HG03432 (cell line): ENCODE results near the gene HEATR3.
"Not testable (repeated sequence)": the region's sequence is repeated elsewhere in the genome, so short reads cannot be mapped to it uniquely, and the experiment has no call there.

Experiments
- ATAC-seq: cut with Tn5 transposase; IDR thresholded peaks from one replicate; pipeline ENCODE4 v1.9.1; 2021; ENCODE audit warnings: mild to moderate bottlenecking, moderate library complexity; ENCODE audit not compliant: unreplicated experiment

Gene HEATR3

DNA sequence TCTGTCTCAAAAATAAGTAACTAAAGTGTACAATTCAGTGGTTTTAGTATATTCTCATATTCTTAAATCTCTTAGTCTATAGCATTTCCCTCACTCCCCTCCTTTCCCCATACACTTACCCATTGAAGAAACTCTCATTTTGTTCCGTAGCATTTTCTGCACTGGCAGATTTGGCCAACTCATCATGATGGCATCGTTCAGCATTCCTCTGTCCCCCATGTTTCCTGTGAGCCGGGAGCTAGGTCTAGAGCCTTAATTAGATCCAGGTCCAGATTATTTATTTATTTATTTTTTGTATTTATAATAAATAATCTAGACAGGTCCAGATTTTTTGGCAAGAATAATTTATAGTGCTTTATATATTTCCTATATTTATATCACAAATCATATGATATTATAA, 31.0 kb downstream of the HEATR3 start:
- no peak for ATAC-seq

DNA sequence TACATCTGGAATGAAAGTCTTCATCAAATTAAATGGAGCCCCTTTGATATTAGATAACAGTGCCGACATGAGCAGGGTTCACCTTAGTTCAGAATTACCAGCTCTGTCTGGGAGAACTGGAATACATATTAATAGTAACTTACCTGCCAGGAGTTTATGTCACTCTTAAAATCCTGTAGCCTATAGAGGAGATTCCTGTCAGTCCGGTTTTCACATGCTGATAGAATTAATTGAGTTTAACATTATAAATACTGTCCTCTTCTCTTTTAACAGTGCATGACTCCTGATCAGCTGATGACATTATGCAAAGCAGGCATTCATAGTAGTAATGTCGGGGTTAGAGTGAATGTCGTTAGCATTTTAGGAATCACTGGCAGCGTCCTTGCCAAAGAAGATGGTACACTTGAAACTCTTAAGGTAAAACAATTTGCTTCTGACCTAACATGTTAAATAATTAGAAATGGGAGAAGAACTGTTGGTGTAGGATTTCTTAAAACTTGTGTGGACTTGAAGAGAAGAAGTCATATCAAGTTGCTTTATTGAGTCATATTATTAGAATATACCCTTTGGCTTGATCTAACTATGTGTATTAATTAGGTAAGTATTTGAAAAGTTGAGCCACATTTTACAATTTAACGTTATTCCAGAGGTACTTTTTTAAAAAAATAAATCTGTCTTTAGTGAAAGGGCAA, 34.3 kb downstream of the HEATR3 start:
- no peak for ATAC-seq

GRCh38 chr16:50102051-50102746, 36.4 kb downstream of the HEATR3 start:
- ATAC-seq, result peak; percentile 72

- ATAC-seq, result no peak
These were observed 38.0 kb downstream of the HEATR3 start for GRCh38 chr16:50103764-50104163.

GRCh38 chr16:50114357-50115129, 48.8 kb downstream of the HEATR3 start:
- no peak for ATAC-seq

- peak; percentile 5 for ATAC-seq
These were observed 54.9 kb downstream of the HEATR3 start for GRCh38 chr16:50120711-50121110.

GRCh38 chr16:50121278-50121677, 55.5 kb downstream of the HEATR3 start:
- peak; percentile 69 for ATAC-seq

DNA sequence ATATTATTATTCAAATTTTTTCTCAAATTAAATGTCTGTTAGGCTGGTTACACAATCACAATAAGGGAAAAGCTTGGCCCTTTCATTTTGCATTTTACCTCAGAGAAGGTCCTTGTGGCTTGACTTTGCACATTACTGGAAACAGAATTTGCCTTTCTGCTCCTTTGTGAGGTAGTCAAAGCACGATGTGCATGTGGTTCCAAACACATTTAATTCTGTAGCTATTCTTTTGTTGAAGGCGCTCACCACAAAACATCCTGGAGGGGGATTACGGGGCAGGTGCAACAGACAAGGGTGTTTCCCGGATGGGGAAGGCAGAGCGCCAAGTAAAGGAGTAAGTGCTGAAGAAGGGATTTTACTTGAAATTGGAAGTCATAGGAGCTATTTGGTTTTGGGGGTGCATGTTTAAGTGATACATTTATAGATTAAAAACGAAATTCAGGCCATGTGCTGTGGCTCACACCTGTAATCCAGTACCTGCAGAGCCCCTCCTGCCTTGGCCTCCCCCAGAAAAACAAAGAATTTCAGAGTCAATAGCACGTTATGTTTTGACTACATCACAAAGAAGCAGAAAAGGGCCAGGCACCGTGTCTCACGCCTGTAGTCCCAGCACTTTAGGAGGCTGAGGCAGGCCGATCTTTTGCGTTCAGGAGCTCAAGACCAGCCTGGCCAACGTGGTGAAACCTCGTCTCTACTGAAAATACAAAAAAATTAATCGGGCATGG, 56.1 kb downstream of the HEATR3 start:
- peak; percentile 55 for ATAC-seq

DNA sequence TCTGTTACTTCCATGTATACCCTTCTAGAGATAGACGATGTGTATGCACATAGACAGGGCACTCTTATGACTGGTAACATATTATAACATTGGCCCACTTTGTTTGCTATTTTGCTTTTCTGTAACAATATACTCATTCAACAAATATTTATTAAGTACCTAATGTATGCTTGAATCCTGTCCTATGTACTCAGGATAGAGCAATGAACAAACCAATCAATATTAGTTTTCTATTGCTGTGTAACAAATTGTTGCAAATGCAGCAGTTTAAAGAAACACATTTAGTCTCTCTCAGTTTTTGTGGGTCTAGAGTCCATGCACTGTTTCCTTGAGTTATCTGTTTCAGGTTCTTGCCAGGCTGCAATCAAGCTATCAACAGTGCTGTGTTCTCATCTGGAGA, 57.6 kb downstream of the HEATR3 start:
- ATAC-seq, result no peak

DNA sequence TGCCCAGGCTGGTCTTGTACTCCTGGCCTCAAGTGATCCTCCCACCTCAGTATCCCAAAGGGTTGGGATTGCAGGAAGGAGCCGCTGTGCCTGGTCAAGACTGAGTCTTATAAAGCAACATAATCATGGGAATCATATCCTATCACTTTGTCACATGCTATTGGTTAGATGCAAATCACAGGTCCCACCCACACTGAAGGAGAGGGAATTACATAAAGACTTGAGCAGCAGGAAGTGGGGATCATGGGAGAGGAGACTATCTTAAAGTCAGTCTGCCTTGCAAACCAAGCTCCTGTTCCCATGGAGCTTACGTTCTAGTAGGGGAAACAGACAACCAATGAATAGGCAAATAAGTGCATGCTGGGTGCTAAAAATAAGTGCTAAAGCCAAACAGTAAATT, 59.0 kb downstream of the HEATR3 start:
- no peak for ATAC-seq

DNA sequence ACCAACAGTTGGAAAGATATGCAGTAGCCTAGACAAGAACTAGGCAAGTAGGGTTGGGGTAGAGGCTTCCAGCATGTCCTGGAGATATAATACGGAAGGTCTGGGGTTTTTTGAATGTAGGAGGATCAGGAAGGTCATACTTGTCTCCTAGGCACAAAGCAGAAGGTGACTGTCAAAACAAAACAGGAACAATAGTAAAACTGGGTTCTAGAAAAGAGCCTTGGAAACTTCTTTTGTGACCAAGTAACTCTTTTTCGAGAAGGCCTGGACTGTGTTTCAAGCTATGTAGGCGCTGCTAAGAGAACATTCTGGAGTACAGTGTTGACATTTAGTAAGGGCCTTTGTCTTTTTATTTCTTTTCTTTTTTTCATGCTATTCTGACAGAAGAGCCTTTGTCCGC, 60.4 kb downstream of the HEATR3 start:
- no peak for ATAC-seq

GRCh38 chr16:50132571-50132970, 66.8 kb downstream of the HEATR3 start:
- not testable (repeated sequence) for ATAC-seq

- ATAC-seq, result no peak
These were observed 67.4 kb downstream of the HEATR3 start for GRCh38 chr16:50133214-50133613.

DNA sequence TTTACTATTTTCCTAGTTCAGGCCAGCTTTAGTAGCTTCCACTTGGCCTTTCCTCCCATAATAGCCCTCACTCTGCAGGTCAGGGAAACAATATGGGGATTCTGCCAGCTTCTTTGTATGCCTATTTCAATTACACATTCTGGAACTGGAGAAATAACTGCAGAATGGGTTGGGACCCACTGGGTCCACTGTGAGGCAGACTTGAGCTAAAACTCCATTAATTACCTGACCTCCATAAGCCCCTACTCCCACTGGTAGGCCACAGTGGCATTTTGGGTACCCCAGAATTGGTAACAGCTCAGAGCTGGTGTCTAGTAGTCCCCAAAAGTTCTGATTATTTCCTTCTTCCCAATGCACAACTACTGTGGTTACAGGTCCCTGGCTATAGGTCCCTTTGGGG, 70.6 kb downstream of the HEATR3 start:
- ATAC-seq, result no peak

DNA sequence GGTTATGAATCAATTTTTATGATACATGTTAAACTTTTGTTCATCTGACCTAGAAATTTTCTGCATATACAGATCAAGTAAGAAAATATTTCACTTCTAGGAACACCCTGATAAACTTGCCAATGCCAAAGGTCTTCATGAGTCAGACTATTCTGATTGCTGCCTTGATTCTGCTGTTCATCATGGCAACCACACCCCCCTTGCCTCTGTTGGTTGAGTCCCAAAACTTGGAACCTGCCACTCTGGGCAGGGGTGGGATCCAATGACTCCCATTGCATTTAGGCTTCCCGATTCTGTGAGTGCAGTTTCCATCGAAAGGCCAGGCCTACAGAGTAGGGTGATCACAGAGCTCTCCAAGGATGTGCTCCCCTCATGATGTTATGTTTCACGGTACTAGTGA, 71.5 kb downstream of the HEATR3 start:
- no peak for ATAC-seq

DNA sequence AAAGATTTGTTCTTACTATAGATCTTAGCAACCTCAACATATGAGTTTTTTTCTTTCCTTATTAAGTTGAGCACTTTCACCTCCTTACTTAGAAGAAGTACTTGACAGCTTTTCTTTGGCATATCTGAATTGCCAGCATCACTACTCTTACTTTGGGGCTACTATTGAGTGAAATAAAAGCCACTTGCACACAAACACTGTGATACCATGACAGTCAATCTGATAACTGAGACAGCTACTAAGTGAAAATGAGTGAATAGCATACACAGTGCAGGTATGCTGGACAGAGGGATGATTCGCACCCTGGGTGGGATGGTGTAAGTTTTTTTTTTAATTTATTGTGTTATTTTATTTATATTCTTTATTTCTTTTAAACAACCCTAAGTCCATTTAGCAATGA, 73.8 kb downstream of the HEATR3 start:
- no peak for ATAC-seq

DNA sequence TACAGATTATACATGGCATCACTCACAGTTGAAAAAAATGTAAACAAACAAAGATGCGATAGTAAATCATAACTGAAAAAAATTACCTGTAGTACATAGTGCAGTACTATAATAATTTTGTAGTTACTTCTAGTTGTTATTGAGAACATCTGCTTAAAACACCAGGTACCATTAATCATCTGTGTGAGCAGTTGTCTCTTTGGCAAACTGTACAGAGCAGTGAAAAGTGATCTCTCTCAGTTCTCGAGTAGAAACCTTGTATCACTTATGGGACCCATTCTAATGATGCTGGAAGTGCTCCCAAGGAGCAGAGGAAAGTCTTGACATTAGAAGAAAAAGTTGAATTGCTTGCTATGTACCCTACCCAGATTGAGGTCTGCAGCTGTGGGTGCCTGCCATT, 78.4 kb downstream of the HEATR3 start:
- no peak for ATAC-seq

DNA sequence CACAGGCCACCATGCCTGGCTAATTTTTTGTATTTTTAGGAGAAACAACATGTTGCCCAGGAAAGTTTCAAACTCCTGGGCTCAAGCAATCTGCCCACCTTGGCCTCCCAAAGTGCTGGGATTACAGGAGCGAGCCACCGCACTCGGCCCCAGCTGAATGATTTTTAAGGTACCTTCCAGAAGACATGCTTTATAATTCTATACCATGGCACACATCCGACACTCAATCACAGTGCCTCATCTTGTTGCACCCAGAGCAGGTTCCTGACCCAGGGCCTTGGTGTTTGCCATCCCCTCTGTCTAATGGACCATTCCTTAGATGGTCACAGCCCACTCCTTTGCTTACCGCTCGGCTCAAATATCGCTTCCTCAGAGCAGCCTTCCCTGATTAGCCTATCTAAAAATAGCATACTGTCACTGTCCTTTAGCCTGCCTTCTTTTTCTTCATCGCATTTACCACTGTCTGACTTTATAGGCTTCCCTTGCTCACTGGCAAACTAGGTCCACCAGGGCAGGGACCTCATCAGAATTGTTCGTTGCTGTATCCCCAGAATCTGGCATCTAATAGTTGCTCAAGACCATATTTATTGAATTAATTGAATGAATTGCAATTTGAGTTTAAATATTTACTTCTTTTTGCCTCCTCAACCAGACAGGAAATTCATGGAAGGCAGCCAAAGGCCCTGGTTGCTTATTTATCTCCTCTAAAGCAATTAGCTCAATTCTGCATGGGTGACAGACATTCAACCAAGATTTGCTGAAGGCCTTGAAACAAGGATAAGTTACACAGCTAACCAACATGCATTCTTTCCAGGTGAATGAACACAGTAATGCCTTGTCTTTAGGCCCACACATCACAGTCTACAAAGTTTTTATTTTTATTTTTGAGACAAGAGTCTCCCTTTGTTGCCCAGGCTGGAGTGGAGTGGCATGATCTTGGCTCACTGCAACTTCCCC, 81.0 kb downstream of the HEATR3 start:
- ATAC-seq, result no peak

DNA sequence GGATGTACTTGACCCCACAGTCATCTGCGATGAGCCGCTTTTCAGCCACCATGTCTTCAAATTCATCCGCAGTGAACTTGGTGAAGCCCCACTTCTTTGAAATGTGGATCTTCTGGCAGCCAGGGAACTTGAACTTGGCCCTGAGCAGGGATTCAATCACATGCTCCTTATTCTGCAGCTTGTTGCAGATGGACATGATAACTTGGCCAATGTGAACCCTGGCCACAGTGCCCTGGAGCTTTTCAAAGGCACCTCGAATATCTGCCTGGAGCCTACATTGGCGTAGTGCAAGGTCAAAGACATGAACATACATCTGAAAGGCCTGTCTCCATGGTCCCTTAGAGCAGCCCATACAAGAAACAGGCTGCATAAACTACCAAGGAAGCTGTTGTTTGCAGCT, 85.6 kb downstream of the HEATR3 start:
- ATAC-seq, result no peak

DNA sequence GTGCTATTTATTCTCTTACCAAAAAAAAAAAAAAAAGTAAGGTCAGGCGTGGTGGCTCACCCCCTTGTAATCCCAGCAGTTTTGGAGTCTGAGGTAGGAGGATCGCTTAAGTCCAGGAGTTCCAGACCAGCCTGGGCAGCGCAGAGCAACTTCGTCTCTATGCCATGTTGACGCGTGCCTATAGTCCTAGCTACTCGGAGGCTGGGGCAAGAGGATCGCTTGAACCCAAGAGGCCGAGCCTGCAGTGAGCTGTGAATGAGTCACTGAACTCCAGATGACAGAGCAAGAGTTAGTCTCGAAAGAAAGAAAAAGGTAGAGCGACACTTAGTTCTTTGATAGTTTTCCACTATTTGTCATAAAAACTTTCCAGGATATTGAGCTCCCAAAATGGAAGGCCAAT, 86.0 kb downstream of the HEATR3 start:
- ATAC-seq, result no peak
